ENCODE measurements around the gene KLRC4. TPM values are rescaled to one million over a fixed set of nuclear protein-coding genes. Genes with fewer than 3 reads are reported as not detected.

The KLRC4 gene
- total and polyA plus RNA-seq, 2 experiments from 2014 or later, result not detected

DNA sequence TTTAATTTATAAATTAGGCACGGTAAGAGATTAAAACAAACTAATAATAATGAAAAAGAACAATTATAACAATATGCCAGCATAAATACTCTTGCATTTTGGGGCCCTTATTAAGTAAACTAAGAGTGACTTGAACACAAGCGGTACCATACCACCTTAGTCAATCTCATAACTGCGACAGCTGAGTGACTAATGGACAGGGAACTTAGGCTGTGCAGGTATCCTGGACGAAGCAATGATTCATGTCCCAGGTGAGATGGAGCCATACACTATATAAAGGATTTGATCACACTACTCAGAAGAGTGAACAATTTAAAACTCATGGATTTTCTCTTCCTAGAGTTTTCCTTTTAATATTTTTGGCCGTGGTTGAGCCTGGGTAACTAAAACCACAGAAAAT lies 4.3 kb downstream of the KLRC4 start:
- H3K36me3 Mint-ChIP-seq (ENCODE audit: low read depth), result no peaks in the 10 kb centered on the region
- no peak overlapping the region for H3K4me3 Mint-ChIP-seq
- H3K27me3 Mint-ChIP-seq (ENCODE audit: insufficient read depth, low read depth, poor library complexity), result no peaks in the 10 kb centered on the region
- Histone ChIP-seq H2AFZ (no peak overlapping the region), H3F3A (replicated peaks; ENCODE audit: low read depth) (no peaks in the 10 kb centered on the region), H3K9me2 (ENCODE audit: insufficient read depth) (no peaks in the 10 kb centered on the region), H3K4me1 (ENCODE audit: insufficient read depth) (no peaks in the 10 kb centered on the region), H4K20me1 (replicated peaks; ENCODE audit: insufficient read depth) (no peaks in the 10 kb centered on the region), H3K4me3 (no peak overlapping the region), H3K27me3 (ENCODE audit: insufficient read depth) (no peaks in the 10 kb centered on the region), H3K79me2 (replicated peaks; ENCODE audit: insufficient read depth) (no peaks in the 10 kb centered on the region), H3K27ac (ENCODE audit: low read depth) (no peak overlapping the region), H3K4me2 (no peak overlapping the region), H3K36me3 (ENCODE audit: insufficient read depth) (no peaks in the 10 kb centered on the region)
- DNase-seq (ENCODE audit: low spot score) (no peak), ATAC-seq (no peak)
- H3K27ac Mint-ChIP-seq, result no peak overlapping the region
- no peaks in the 10 kb centered on the region for H3K9me3 Mint-ChIP-seq
- H3K4me1 Mint-ChIP-seq, result peaks cover 8% of the 10 kb centered on the region; the same call in 2 of the 3 replicates
- TF ChIP-seq JUNB (IDR thresholded peaks at IDR 0.05; ENCODE audit: unreplicated experiment) (no peak), STAT1 (IDR thresholded peaks at IDR 0.05; ENCODE audit: unreplicated experiment) (no peak), CREB1 (CRISPR knock-in tag; IDR thresholded peaks at IDR 0.05; ENCODE audit: low read depth) (no peak), EZH2phosphoT487 (IDR thresholded peaks at IDR 0.05; ENCODE audit: unreplicated experiment) (no peak), EZH2 (IDR thresholded peaks at IDR 0.05; ENCODE audit: low read depth, unreplicated experiment) (no peak), REST (IDR thresholded peaks at IDR 0.05; ENCODE audit: unreplicated experiment) (no peak), POLR2AphosphoS5 (IDR thresholded peaks at IDR 0.05; ENCODE audit: low read depth) (no peak), ZNF462 (CRISPR knock-in tag; IDR thresholded peaks at IDR 0.05) (no peak), ZNF114 (CRISPR knock-in tag; IDR thresholded peaks at IDR 0.05) (no peak), ZNF331 (CRISPR knock-in tag; IDR thresholded peaks at IDR 0.05; ENCODE audit: low read depth) (no peak), CTCF (conservative IDR thresholded peaks at IDR 0.05; ENCODE audit: low read depth in 2 of 2) (no peak), NANOG (IDR thresholded peaks at IDR 0.05; ENCODE audit: borderline replicate concordance) (no peak)
- TF ChIP-seq, protein P1, sequence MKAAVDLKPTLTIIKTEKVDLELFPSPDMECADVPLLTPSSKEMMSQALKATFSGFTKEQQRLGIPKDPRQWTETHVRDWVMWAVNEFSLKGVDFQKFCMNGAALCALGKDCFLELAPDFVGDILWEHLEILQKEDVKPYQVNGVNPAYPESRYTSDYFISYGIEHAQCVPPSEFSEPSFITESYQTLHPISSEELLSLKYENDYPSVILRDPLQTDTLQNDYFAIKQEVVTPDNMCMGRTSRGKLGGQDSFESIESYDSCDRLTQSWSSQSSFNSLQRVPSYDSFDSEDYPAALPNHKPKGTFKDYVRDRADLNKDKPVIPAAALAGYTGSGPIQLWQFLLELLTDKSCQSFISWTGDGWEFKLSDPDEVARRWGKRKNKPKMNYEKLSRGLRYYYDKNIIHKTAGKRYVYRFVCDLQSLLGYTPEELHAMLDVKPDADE (IDR thresholded peaks at IDR 0.05), result no peak

Data from GM23338 (cell line).